C4-2B (cell line): ENCODE measurements around the gene ZNF467.

Experiments
- CTCF ChIP-seq: fragments of 450-650 bp; conservative IDR thresholded peaks from 2 replicates; pipeline ENCODE4 v1.5.1; 2017; ENCODE audit warnings: mild to moderate bottlenecking
- ZFX ChIP-seq: fragments of 450-650 bp; IDR thresholded peaks from 2 replicates; pipeline ENCODE4 v1.6.1; 2017

- TF ChIP-seq CTCF (no peak), ZFX (no peak)
These were observed 7.2 kb downstream of the ZNF467 start for GRCh38 chr7:149766135-149766675.
